Keratinocyte (primary cell): Measurements from ENCODE around the gene CD4.

ENCODE experiments used
- CTCF ChIP-seq, 3 experiments: IDR thresholded peaks in 1 of 3; conservative IDR thresholded peaks in 1 of 3; optimal IDR thresholded peaks in 1 of 3; 2 replicates in 2 of 3; 3 replicates in 1 of 3; pipeline versions ENCODE3 to v1.5.1; 2011; ENCODE audit warnings: low read length in 3 of 3, mild to moderate bottlenecking in 3 of 3, moderate library complexity in 2 of 3, control low read depth in 1 of 3, inconsistent platforms in 1 of 3; ENCODE audit not compliant: insufficient read depth in 2 of 3; ENCODE audit errors: extremely low read depth in 1 of 3
- EZH2 ChIP-seq: IDR thresholded peaks from one replicate; pipeline ENCODE4 v1.6.1; 2012; ENCODE audit warnings: inconsistent platforms, mild to moderate bottlenecking, low read length, moderate library complexity

DNA sequence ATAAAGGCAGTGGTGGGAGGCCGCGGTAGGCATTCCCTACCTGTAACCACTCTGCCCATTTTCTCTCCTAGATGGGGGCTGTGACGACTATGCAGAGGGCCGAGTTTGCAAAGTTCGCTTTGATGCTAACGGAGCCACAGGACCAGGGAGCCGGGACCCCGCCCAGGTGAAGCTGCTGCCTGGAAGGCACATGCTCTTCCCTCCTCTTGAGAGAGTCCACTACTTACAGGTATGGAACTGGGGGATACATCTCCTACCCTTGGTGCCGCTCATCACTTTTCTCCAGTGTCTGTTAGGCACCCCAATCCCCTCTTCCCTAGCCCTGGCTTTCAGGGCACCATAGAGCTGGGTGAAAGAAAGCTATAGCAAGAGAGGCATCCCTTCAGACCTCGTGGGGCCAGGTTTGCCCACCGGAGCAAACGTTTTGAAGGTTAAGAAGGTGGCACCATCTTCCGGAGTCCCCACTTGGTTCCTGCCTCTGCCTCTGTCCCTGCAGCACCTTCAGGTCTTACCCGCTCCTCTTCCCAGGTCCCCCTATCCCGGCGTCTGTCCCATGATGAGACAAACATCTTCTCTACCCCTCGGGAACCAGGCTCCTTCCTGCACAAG is 36.9 kb downstream of the CD4 start:
- TF ChIP-seq CTCF (optimal IDR thresholded peaks at IDR 0.05 in 1 of 3, IDR thresholded peaks at IDR 0.05 in 1 of 3, conservative IDR thresholded peaks at IDR 0.05 in 1 of 3; ENCODE audit: extremely low read depth in 1 of 3, insufficient read depth in 2 of 3, low read length in 3 of 3) (no peak), EZH2 (no peak)
